ENCODE measurements around the gene HRH3.

DNA sequence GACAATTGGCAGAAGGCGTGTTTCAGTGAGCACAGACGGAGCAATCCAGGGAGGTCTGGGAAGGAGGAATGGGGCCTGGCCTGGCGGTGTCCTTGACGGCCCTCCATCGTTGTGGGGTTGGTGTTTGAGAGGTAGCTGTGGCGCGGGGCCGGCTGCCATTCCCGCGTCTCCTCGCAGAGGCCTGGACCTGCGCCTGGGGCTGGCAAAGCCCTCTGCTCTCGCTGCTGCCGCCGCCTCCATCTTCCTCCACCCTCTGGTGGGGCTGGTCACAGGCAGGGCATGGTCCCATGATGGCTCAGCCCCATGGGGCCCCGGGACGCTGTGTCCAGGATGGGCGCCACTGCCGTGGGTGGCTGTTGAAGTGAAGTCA lies 25.8 kb upstream of the HRH3 start:
- no peak for TF ChIP-seq POLR2A (IDR thresholded peaks at IDR 0.05)
- no peak for TF ChIP-seq POLR2AphosphoS5 (IDR thresholded peaks at IDR 0.05)
